Activated naive CD4-positive, alpha-beta T cell treated with anti-CD3 and anti-CD28 coated beads, Interleukin-2, amount 10 ng/mL, durations not matched to agents 7 days and 5 days (primary cell): ENCODE measurements around the gene HBEGF.
"Not testable (repeated sequence)": the region's sequence is repeated elsewhere in the genome, so short reads cannot be mapped to it uniquely, and the experiment has no call there.

ENCODE experiments used
- CTCF ChIA-PET: fragments of 350-600 bp; sonication (Branson Sonifier 250); formaldehyde crosslinking; loops from one replicate; lab custom pipeline; 2021; ENCODE audit warnings: antibody characterized with exemption; lab: Charles Lee
- DNase-seq: peaks from one replicate; pipeline ENCODE4 v3.0.0-alpha.2; 2020
- H3K27ac Mint-ChIP-seq: one replicate; pipeline ENCODE4 v1.8.0; 2021; ENCODE audit warnings: mild to moderate bottlenecking, moderate library complexity, mixed read lengths
- H3K27me3 Mint-ChIP-seq: one replicate; pipeline ENCODE4 v1.8.0; 2021; ENCODE audit warnings: mild to moderate bottlenecking, mixed read lengths
- H3K36me3 Mint-ChIP-seq: one replicate; pipeline ENCODE4 v1.8.0; 2021; ENCODE audit warnings: mixed read lengths
- H3K4me1 Mint-ChIP-seq: one replicate; pipeline ENCODE4 v1.8.0; 2021; ENCODE audit warnings: mixed read lengths
- H3K4me3 Mint-ChIP-seq: one replicate; pipeline ENCODE4 v1.8.0; 2021; ENCODE audit warnings: mild to moderate bottlenecking, moderate library complexity, mixed read lengths
- H3K9me3 Mint-ChIP-seq: one replicate; pipeline ENCODE4 v1.8.0; 2021; ENCODE audit warnings: mixed read lengths

Gene HBEGF

GRCh38 chr5:140356853-140357725, 10.7 kb upstream of the HBEGF start:
- CTCF ChIA-PET: interaction anchor here (22.2 kb wide), 1 partner anchor 108 kb away, joined by 856 read pairs; no protein-coding TSS in a partner anchor
- no peak for DNase-seq
- H3K27me3 Mint-ChIP-seq: peaks cover 19% of the 10 kb centered on the region
- no peaks in the 10 kb centered on the region for H3K9me3 Mint-ChIP-seq
- H3K4me1 Mint-ChIP-seq: peaks cover 12% of the 10 kb centered on the region
- no peaks in the 10 kb centered on the region for H3K36me3 Mint-ChIP-seq
- no peak overlapping the region for H3K27ac Mint-ChIP-seq
- H3K4me3 Mint-ChIP-seq: no peak overlapping the region

DNA sequence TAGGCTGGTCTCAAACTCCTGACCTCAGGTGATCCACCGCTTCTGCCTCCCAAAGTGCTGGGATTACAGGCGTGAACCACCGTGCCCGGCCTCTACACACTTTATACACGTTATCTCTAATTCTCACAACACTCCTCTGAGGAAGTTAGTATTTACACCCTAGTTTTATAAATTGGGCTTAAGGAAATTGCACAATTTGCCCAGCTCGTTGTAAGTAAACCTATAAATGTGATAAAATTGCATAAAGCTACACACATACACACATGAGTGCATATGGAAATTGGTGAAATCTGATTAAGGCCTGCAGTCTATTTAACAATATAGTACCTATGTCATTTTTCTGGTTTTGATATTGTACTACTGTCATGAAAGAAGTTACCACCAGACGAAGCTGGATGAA, 9.1 kb upstream of the HBEGF start:
- Mint-ChIP-seq H3K4me1 (peaks cover 25% of the 10 kb centered on the region), H3K27ac (no peak overlapping the region), H3K9me3 (no peaks in the 10 kb centered on the region), H3K27me3 (peaks cover 16% of the 10 kb centered on the region), H3K36me3 (no peaks in the 10 kb centered on the region), H3K4me3 (no peak overlapping the region)
- no peak for DNase-seq
- CTCF ChIA-PET: interaction anchor here (0.9 to 22.2 kb wide), 7 partner anchors 8 to 371 kb away, joined by 3 to 856 read pairs (median 4); no protein-coding TSS in a partner anchor

DNA sequence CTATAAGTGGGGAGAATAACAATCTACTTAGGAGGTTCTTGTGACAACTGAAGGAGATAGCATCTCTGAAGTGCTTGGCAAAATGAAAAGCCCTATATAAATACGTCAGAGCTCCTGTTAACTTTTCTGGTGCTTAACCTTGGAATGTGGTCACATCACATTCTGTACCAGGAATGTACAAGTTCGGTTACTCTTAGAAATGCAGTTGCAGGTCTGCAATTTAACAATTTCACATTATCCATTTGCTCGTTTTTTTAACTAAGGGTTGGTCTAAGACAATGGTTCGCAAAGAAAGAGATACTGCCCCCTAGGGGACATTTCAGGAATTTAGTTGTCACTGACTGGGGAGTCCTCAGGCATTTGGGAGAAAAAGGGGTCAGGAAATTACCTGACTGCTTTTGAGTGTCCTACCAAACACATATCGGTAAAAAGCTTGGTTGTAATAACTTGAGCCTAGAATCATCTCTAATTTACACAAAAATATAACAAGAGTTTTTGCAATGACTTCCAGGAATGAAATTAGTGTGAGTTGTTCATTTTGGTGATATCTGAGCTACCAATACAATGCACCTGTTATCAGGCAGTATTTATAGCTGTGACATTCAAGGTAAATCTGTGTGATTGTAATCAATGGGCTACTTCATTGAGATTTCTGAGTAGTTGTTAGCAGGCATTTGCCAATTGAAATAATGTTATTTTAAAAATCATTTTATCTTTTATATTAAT, 5.4 kb upstream of the HBEGF start:
- Mint-ChIP-seq H3K27me3 (peaks cover 26% of the 10 kb centered on the region), H3K27ac (peak overlapping the region; percentile 80), H3K9me3 (no peaks in the 10 kb centered on the region), H3K4me3 (no peak overlapping the region), H3K36me3 (no peaks in the 10 kb centered on the region), H3K4me1 (peaks cover 44% of the 10 kb centered on the region)
- CTCF ChIA-PET: interaction anchor here (0.6 to 22.2 kb wide), 27 partner anchors 9 to 359 kb away, joined by 3 to 856 read pairs (median 3); partner anchors contain the start of genes PFDN1 and SLC4A9
- DNase-seq: peak; percentile 69

DNA sequence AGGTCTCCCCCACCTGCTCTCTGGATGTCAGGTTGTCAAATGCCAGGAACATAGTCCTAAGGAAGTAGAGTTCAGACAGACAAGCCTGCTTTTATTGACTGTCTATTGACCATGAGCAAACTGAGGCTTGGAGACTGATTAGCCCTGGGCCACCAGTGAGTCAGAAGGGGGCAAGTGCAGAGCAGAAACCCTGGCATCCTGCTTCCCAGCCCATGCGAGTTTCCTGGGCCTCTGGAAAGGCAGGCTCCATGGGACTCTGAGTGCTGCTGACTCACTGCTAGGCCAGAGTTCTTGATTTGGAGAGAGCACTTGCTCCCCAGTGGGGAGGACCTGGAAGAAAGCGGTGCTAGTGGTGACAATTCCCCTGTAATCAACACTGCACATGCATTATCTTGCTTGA, 2.8 kb upstream of the HBEGF start:
- Mint-ChIP-seq H3K9me3 (no peaks in the 10 kb centered on the region), H3K27ac (no peak overlapping the region), H3K4me1 (peaks cover 55% of the 10 kb centered on the region), H3K36me3 (peaks cover 16% of the 10 kb centered on the region), H3K27me3 (peaks cover 28% of the 10 kb centered on the region), H3K4me3 (no peak overlapping the region)
- no peak for DNase-seq
- CTCF ChIA-PET: interaction anchor here (0.9 to 22.2 kb wide), 4 partner anchors 11 to 122 kb away, joined by 3 to 856 read pairs (median 4); no protein-coding TSS in a partner anchor

GRCh38 chr5:140348104-140348503, 1.7 kb upstream of the HBEGF start:
- Mint-ChIP-seq H3K4me3 (peak overlapping the region; percentile 80), H3K36me3 (peaks cover 28% of the 10 kb centered on the region), H3K9me3 (no peaks in the 10 kb centered on the region), H3K27me3 (peaks cover 20% of the 10 kb centered on the region), H3K27ac (no peak overlapping the region), H3K4me1 (peaks cover 67% of the 10 kb centered on the region)
- CTCF ChIA-PET: interaction anchor here (0.6 to 22.2 kb wide), 3 partner anchors 28 to 128 kb away, joined by 3 to 856 read pairs (median 4); no protein-coding TSS in a partner anchor
- no peak for DNase-seq

DNA sequence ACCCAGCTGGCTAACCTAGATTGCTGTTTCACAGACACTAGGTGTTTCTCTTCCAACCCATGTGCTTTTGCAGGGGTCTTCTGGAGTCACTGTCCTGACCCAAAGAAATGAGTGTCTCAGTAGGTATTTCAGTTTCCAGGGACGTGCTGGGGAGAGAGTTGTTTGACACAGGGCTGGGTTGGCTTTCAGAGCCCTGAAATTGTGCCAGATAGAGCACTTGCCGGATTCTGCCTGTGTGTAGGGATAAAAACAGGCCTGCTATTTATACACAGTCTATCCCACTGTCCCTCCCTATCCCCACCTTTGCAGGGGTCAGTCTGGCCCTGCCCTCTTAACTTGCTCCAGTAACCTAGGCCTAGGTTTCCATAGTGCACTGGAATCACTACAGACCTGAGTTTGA, 957 bp upstream of the HBEGF start:
- no peak for DNase-seq

GRCh38 chr5:140345919-140346347, 470 bp downstream of the HBEGF start:
- Mint-ChIP-seq H3K9me3 (no peaks in the 10 kb centered on the region), H3K27ac (peak overlapping the region; percentile 75), H3K27me3 (peaks cover 20% of the 10 kb centered on the region), H3K4me1 (peaks cover 78% of the 10 kb centered on the region), H3K4me3 (peak overlapping the region; percentile 82), H3K36me3 (peaks cover 49% of the 10 kb centered on the region)
- DNase-seq: no peak
- CTCF ChIA-PET: interaction anchor here (1.0 to 22.2 kb wide), 13 partner anchors 9 to 380 kb away, joined by 3 to 856 read pairs (median 3); partner anchors contain the start of gene EIF4EBP3

More for the DNA sequence above, 957 bp upstream of the HBEGF start:
- H3K4me1 Mint-ChIP-seq: peaks cover 74% of the 10 kb centered on the region
- CTCF ChIA-PET: interaction anchor here (0.7 to 22.2 kb wide), 9 partner anchors 19 to 378 kb away, joined by 3 to 856 read pairs (median 4); partner anchors contain the start of gene EIF4EBP3
- peak overlapping the region; percentile 75 for H3K27ac Mint-ChIP-seq
- H3K36me3 Mint-ChIP-seq: peaks cover 35% of the 10 kb centered on the region
- peaks cover 20% of the 10 kb centered on the region for H3K27me3 Mint-ChIP-seq
- H3K4me3 Mint-ChIP-seq: peak overlapping the region; percentile 80
- no peaks in the 10 kb centered on the region for H3K9me3 Mint-ChIP-seq

DNA sequence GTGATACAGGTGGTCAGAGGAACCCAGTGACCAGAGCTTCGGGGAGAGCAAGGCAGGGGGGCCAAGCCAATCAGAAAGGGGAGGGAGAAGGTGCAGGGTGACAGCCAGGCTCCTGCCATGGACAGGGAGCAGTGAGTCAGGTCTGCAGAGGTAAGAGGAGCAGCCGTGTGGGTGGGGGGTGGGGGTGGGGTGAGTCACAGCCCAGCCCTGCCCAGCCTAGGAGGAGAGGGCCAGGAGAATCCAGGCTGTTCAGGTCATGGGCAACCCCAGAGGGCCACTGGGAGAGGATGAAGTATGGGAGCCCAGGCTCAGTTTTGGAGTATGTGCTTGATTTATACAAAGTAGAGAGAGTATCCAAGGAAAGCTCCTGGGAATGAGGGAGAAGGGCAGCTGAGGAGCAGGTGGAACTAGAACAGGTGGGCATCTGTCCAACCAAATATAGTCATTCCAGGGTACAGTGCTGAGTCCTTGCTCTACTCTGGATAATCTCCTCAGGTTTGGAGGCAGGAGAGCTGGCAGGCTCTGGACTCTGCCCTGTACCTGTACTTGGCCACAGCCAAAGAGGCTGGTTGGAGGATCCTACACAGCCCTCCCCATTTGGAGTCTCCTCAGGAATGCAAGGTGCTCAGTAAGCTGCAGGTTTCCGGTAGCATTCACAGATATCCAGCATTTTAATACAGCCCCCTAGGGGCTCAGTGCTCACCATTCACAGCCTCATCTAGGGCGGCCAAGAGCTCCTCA, 1.6 kb downstream of the HBEGF start:
- H3K4me3 Mint-ChIP-seq: peak overlapping the region; percentile 82
- H3K27me3 Mint-ChIP-seq: peaks cover 17% of the 10 kb centered on the region
- peak overlapping the region; percentile 93 for H3K27ac Mint-ChIP-seq
- peaks cover 79% of the 10 kb centered on the region for H3K4me1 Mint-ChIP-seq
- H3K36me3 Mint-ChIP-seq: peaks cover 58% of the 10 kb centered on the region
- CTCF ChIA-PET: interaction anchor here (0.9 to 22.2 kb wide), 11 partner anchors 7 to 294 kb away, joined by 3 to 856 read pairs (median 5); partner anchors contain the start of gene PFDN1
- DNase-seq: no peak
- H3K9me3 Mint-ChIP-seq: no peaks in the 10 kb centered on the region

DNA sequence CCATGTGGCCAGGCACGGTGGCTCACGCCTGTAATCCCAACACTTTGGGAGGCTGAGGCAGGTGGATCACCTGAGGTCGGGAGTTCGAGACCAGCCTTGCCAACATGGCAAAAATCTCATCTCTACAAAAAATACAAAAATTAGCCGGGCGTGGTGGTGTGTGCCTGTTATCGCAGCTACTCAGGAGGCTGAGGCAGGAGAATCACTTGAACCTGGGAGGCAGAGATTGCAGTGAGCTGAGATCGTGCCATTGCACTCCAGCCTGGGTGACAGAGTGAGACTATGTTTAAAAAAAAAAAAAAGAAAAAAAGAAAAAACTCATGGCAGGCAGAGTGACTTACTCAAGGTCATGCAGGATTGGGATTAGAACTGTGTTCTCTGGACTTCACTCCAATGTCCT, 2.6 kb downstream of the HBEGF start:
- not testable (repeated sequence) for DNase-seq, H3K9me3 Mint-ChIP-seq, H3K27me3 Mint-ChIP-seq
- Mint-ChIP-seq H3K27ac (peak overlapping the region; percentile 93), H3K36me3 (peaks cover 64% of the 10 kb centered on the region), H3K4me1 (peaks cover 82% of the 10 kb centered on the region), H3K4me3 (peak overlapping the region; percentile 82)
- CTCF ChIA-PET: interaction anchor here (0.7 to 22.2 kb wide), 5 partner anchors 8 to 1464 kb away, joined by 3 to 856 read pairs (median 5); no protein-coding TSS in a partner anchor

DNA sequence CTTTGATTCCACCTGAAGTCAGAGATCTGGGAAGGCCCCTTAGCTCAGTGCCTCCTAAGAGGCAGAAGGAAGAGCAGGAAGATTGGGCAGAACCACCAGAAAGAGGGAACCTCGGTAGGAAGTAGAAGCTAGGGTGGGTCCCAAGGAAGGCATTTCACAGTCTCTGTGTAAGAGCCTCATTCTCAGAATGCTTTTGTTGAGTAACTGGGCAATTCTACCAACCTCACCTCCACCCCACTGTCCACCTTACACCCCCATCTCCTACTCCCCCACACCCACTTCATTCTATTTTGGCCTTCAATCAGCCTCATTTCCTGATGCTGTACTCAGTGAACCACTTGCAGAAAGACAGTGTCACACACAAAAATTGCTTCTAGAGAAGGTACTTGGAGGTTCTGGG, 3.5 kb downstream of the HBEGF start:
- peaks cover 80% of the 10 kb centered on the region for H3K4me1 Mint-ChIP-seq
- H3K9me3 Mint-ChIP-seq: no peaks in the 10 kb centered on the region
- no peak for DNase-seq
- CTCF ChIA-PET: interaction anchor here (0.6 to 22.2 kb wide), 4 partner anchors 9 to 94 kb away, joined by 3 to 856 read pairs (median 14); no protein-coding TSS in a partner anchor
- peak overlapping the region; percentile 82 for H3K4me3 Mint-ChIP-seq
- peaks cover 6% of the 10 kb centered on the region for H3K27me3 Mint-ChIP-seq
- peak overlapping the region; percentile 93 for H3K27ac Mint-ChIP-seq
- peaks cover 72% of the 10 kb centered on the region for H3K36me3 Mint-ChIP-seq

DNA sequence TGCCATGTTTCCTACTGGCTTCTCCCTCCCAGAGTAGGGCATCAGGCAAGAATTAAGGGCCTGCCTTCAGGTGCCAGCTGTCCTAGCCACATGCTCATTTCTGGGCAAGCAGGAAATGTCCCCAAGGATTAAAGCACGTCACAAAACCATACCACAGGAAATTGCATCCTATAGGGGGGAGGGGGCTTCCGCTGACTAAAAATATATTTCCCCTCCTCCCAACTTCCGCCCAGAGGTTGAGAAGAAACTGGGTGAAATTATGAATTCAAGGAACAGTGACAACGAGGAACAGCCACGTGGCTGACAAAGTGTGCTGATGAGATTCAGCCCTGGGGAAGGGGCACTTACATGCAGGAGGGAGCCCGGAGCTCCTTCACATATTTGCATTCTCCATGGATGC, 4.1 kb downstream of the HBEGF start:
- CTCF ChIA-PET: interaction anchor here (1.4 to 22.2 kb wide), 3 partner anchors 10 to 93 kb away, joined by 3 to 856 read pairs (median 25); no protein-coding TSS in a partner anchor
- Mint-ChIP-seq H3K4me3 (peak overlapping the region; percentile 82), H3K9me3 (no peaks in the 10 kb centered on the region), H3K27ac (peak overlapping the region; percentile 93), H3K27me3 (peaks cover 6% of the 10 kb centered on the region), H3K4me1 (peaks cover 81% of the 10 kb centered on the region), H3K36me3 (peaks cover 77% of the 10 kb centered on the region)
- DNase-seq: peak; percentile 65

DNA sequence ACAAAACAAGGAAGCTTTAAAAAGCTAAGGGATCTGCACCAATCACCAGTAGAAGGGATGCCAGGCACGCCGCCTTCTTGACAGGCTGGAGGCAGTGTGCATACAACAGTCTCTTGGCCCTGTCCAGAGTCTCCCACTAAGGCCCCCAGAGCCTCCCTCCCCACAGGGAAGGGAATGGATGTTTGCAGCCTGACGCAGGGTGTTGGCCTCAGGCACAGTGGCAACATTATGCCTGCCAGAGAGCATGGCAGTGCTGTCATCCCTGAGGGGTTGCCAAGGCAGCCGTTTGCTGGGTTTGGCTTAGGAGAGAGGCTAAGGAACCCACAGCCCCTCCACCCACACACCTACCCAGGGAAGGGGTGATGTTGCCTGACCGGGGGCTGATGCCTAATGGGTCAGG, 4.8 kb downstream of the HBEGF start:
- peaks cover 6% of the 10 kb centered on the region for H3K27me3 Mint-ChIP-seq
- CTCF ChIA-PET: interaction anchor here (1.7 to 22.2 kb wide), 3 partner anchors 11 to 93 kb away, joined by 5 to 856 read pairs (median 25); no protein-coding TSS in a partner anchor
- no peak for DNase-seq
- H3K4me1 Mint-ChIP-seq: peaks cover 78% of the 10 kb centered on the region
- H3K27ac Mint-ChIP-seq: peak overlapping the region; percentile 93
- H3K4me3 Mint-ChIP-seq: peak overlapping the region; percentile 82
- no peaks in the 10 kb centered on the region for H3K9me3 Mint-ChIP-seq
- H3K36me3 Mint-ChIP-seq: peaks cover 82% of the 10 kb centered on the region
